AG04450 (cell line): ENCODE measurements around the gene PACS2. TPM values are rescaled to one million over a fixed set of nuclear protein-coding genes. Genes with fewer than 3 reads are reported as not detected.
"Not testable (repeated sequence)": the region's sequence is repeated elsewhere in the genome, so short reads cannot be mapped to it uniquely, and the experiment has no call there.

Source experiments
- CTCF ChIA-PET: fragments of 300-600, 350-600 bp; formaldehyde crosslinking; extraction: SDS; loops from one replicate; lab custom pipeline; 2022; ENCODE audit warnings: antibody characterized with exemption, inconsistent platforms; lab: Charles Lee
- POLR2A ChIA-PET: fragments of 350-600 bp; formaldehyde crosslinking; extraction: SDS; loops from one replicate; lab custom pipeline; 2021; ENCODE audit warnings: antibody characterized with exemption, inconsistent platforms; lab: Yijun Ruan, JAX
- DNase-seq: peaks from one replicate; pipeline ENCODE4 v3.0.0-alpha.2; 2011; ENCODE audit warnings: low read depth, low spot score
- H3K27ac ChIP-seq: one replicate; pipeline ENCODE4 v1.5.1; 2012; ENCODE audit warnings: low read depth, low read length, control low read depth
- H3K27me3 ChIP-seq: one replicate; pipeline ENCODE4 v1.6.0; 2012; ENCODE audit warnings: low read length; ENCODE audit not compliant: control insufficient read depth, insufficient read depth
- H3K4me3 ChIP-seq: 2 replicates; pipeline ENCODE4 v1.5.1; 2011; ENCODE audit warnings: mild to moderate bottlenecking, low read depth, low read length, control low read depth
- H3K9me3 ChIP-seq: 2 replicates; pipeline ENCODE4 v1.5.1; 2012; ENCODE audit warnings: low read length; ENCODE audit not compliant: control insufficient read depth, insufficient read depth
- CTCF ChIP-seq: IDR thresholded peaks from 2 replicates; pipeline ENCODE4 v1.5.1; 2011; ENCODE audit warnings: low read depth, low read length, control low read depth, inconsistent platforms
- polyA plus RNA-seq: library from polyadenylated mRNA; depleted of rRNA; stranded (reverse); fragments of >200 nt; gene quantifications from 2 replicates; pipeline ENCODE4 v1.2.3, GENCODE V29; 2011

PACS2 gene
- polyA plus RNA-seq, 1 experiment: 13.0 TPM

- Histone ChIP-seq H3K4me3 (peak within 1 kb of the TSS; percentile 92), H3K27me3 (no peaks in the 10 kb centered on the region), H3K9me3 (no peaks in the 10 kb centered on the region; the same call in 1 of the 2 replicates), H3K27ac (peak within 1 kb of the TSS; percentile 87)
- POLR2A ChIA-PET: interaction anchor here (0.5 to 1.5 kb wide), 13 partner anchors 9 to 379 kb away, joined by 3 to 23 read pairs (median 4); partner anchors contain the start of genes BTBD6, CDCA4 and PACS2
- CTCF ChIA-PET: interaction anchor here (1.0 to 1.2 kb wide), 3 partner anchors 51 to 210 kb away, joined by 3 to 6 read pairs (median 4); no protein-coding TSS in a partner anchor
- peak; percentile 63 for DNase-seq
- no peak for TF ChIP-seq CTCF
These were observed 13.9 kb upstream of the PACS2 start, which contains the start of gene BRF1 for GRCh38 chr14:105300542-105301102. BRF1 (minus strand) TSS chr14:105301001; CDS start chr14:105300629, 372 bp downstream.

GRCh38 chr14:105301103-105301914, 13.2 kb upstream of the PACS2 start:
- peak overlapping the region; percentile 92 for H3K4me3 ChIP-seq
- ChIA-PET POLR2A (interaction anchor here (0.5 to 1.5 kb wide), 12 partner anchors 8 to 379 kb away, joined by 3 to 23 read pairs (median 4); partner anchors contain the start of genes BTBD6, CDCA4 and PACS2), CTCF (interaction anchor here (1.0 to 1.2 kb wide), 2 partner anchors 51 to 179 kb away, joined by 4 to 6 read pairs; no protein-coding TSS in a partner anchor)
- no peak for TF ChIP-seq CTCF
- DNase-seq: peak; percentile 84
- H3K27ac ChIP-seq: peak overlapping the region; percentile 87
- H3K9me3 ChIP-seq: no peaks in the 10 kb centered on the region; the same call in 1 of the 2 replicates
- no peaks in the 10 kb centered on the region for H3K27me3 ChIP-seq

GRCh38 chr14:105301915-105302249, 12.7 kb upstream of the PACS2 start:
- CTCF ChIA-PET, H3K4me3 ChIP-seq, POLR2A ChIA-PET, DNase-seq, H3K27me3 ChIP-seq, H3K9me3 ChIP-seq, H3K27ac ChIP-seq: not testable (repeated sequence)

GRCh38 chr14:105303949-105304348, 10.6 kb upstream of the PACS2 start:
- no peak for TF ChIP-seq CTCF
- ChIA-PET POLR2A (no interaction called here), CTCF (no interaction called here)
- H3K4me3 ChIP-seq: no peak overlapping the region
- H3K27ac ChIP-seq: no peak overlapping the region
- no peaks in the 10 kb centered on the region; the same call in 1 of the 2 replicates for H3K9me3 ChIP-seq
- no peak for DNase-seq
- no peaks in the 10 kb centered on the region for H3K27me3 ChIP-seq

GRCh38 chr14:105304565-105304964, 10.0 kb upstream of the PACS2 start:
- Histone ChIP-seq H3K27me3 (no peaks in the 10 kb centered on the region), H3K9me3 (no peaks in the 10 kb centered on the region; the same call in 1 of the 2 replicates), H3K27ac (no peak overlapping the region), H3K4me3 (no peak overlapping the region)
- TF ChIP-seq CTCF: no peak
- DNase-seq: no peak
- ChIA-PET POLR2A (no interaction called here), CTCF (no interaction called here)
